Prostate gland (tissue), 2 donors: ENCODE measurements around the gene POGK. TPM values are rescaled to one million over a fixed set of nuclear protein-coding genes. Genes with fewer than 3 reads are reported as not detected.
"Not testable (repeated sequence)": the region's sequence is repeated elsewhere in the genome, so short reads cannot be mapped to it uniquely, and the experiment has no call there.

Experiments used
- DNase-seq: peaks from one replicate; pipeline ENCODE4 v3.0.0-alpha.2; 2019; ENCODE audit warnings: low spot score
- H3K27ac ChIP-seq, 2 donors: fragments of 200-600 bp; sonication (generic); 2 replicates each; pipeline ENCODE4 v1.5.1; 2017 to 2019
- H3K27me3 ChIP-seq: fragments of 200-600 bp; sonication (generic); replicated peaks from 2 replicates; pipeline ENCODE4 v1.5.1; 2019; ENCODE audit not compliant: insufficient read depth
- H3K36me3 ChIP-seq, 2 donors: fragments of 200-600 bp; sonication (generic); 1 replicate in 1 of 2; 2 replicates in 1 of 2; pipeline versions ENCODE4 v1.5.1 to v1.8.1; 2017 to 2019
- H3K4me1 ChIP-seq: fragments of 200-600 bp; sonication (generic); replicated peaks from 2 replicates; pipeline ENCODE4 v1.5.1; 2019
- H3K4me3 ChIP-seq, 2 donors: fragments of 200-600 bp; sonication (generic); 2 replicates each; pipeline ENCODE4 v1.5.1; 2017 to 2019
- H3K9me3 ChIP-seq: fragments of 200-600 bp; sonication (generic); 2 replicates; pipeline ENCODE4 v1.5.1; 2017
- POLR2A ChIP-seq: fragments of 450-650 bp; IDR thresholded peaks from one replicate; pipeline ENCODE4 v1.6.1; 2016; ENCODE audit warnings: antibody characterized with exemption, mild to moderate bottlenecking
- POLR2AphosphoS5 ChIP-seq: sonication (generic); formaldehyde crosslinking; IDR thresholded peaks from one replicate; pipeline ENCODE4 v1.6.1; 2017; ENCODE audit warnings: antibody characterized with exemption
- WGBS: methylation state at CpG from one replicate; pipeline ENCODE4 v1.1.5; 2018; 5-methylcytosine and 5-hydroxymethylcytosine counted together
- intact Hi-C: fragments of 100-400 bp; cut with DNase I; formaldehyde crosslinking; loops from one replicate; pipeline ENCODE4 v1.14.2; 2022
- total RNA-seq, 2 donors: library from RNA; depleted of rRNA; stranded (reverse); fragments of >200 nt; gene quantifications; one replicate each; pipeline ENCODE4 v1.1.0, GENCODE V29; 2016
- TF ChIP-seq, protein P1 (sequence below), 4 experiments: fragments of 200-600 bp in 2 of 4; fragments of 450-650 bp in 2 of 4; sonication (generic) in 2 of 4; IDR thresholded peaks; 1 replicate in 3 of 4; 2 replicates in 1 of 4; pipeline ENCODE4 v1.5.1; 2016 to 2019; ENCODE audit warnings: antibody characterized with exemption in 4 of 4, mild to moderate bottlenecking in 2 of 4, moderate library complexity in 2 of 4

POGK gene
- total RNA-seq, 2 donors from 2014 or later: 22.3 to 34.9 TPM

DNA sequence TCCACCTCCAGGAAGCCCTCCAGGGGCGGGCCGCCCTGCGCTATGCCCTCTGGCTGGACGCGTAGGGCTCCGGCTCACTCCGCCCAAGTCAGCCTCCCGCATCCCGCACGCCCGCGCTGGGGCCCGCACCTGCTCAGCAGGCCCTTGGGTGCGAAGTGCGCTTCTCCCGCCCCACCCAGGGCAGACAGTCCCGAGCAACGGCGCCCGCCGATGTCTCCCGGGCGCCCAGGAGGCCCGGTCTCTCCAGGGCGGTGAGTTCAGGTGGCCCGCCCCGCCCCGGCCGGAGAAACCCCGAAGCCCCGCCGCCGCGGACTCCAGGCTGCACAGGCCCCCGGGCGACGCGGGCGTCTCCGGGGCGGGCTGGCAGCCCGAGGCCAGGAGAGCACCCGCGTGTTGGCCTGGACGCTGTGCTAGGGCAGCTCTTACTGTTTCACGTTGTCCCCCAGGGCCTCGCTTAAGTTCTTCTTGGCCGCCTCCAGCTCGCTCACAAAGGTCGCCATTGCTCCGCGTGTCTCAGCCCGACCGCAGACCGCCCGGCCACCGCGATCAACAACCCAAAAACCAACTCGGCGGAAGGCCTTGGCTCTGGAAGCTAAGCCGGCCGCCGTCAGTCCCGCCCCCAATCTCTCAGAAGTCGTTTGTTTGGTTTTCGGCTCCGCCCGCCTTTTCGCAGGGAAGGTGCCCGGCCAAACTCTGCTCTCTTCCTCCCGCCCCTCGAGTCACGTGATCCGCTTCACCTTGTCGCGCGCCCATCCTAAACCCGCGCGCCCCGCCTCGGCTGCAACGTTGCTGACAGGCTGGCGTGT lies 36.7 kb downstream of the POGK start, which contains the start of gene TADA1:
TSS of gene TADA1 (minus strand) at position 531 of the 806 bp plus-strand sequence. CDS start at position 500, 31 bp downstream.
- Histone ChIP-seq H3K4me3 (peak within 1 kb of the TSS; percentile 59 to 87), H3K27me3 (no peaks in the 10 kb centered on the region), H3K4me1 (no peaks in the 10 kb centered on the region), H3K36me3 (no peaks in the 10 kb centered on the region), H3K9me3 (no peaks in the 10 kb centered on the region), H3K27ac (peak within 1 kb of the TSS; percentile 86 to 95)
- TF ChIP-seq POLR2AphosphoS5 (peak; percentile 94), POLR2A (peak; percentile 68)
- TF ChIP-seq, protein P1, sequence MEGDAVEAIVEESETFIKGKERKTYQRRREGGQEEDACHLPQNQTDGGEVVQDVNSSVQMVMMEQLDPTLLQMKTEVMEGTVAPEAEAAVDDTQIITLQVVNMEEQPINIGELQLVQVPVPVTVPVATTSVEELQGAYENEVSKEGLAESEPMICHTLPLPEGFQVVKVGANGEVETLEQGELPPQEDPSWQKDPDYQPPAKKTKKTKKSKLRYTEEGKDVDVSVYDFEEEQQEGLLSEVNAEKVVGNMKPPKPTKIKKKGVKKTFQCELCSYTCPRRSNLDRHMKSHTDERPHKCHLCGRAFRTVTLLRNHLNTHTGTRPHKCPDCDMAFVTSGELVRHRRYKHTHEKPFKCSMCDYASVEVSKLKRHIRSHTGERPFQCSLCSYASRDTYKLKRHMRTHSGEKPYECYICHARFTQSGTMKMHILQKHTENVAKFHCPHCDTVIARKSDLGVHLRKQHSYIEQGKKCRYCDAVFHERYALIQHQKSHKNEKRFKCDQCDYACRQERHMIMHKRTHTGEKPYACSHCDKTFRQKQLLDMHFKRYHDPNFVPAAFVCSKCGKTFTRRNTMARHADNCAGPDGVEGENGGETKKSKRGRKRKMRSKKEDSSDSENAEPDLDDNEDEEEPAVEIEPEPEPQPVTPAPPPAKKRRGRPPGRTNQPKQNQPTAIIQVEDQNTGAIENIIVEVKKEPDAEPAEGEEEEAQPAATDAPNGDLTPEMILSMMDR (IDR thresholded peaks at IDR 0.05): peak in 3 of 4 experiments; percentile 42 to 59 (median 47)
- under 1% methylated on average over 42 of the region's 84 CpGs for WGBS
- peak; percentile 99 for DNase-seq
- intact Hi-C loops: loop anchor here (2.0 to 10.0 kb wide), 2 partner anchors 35 to 349 kb away; partner anchors contain the start of gene POU2F1

DNA sequence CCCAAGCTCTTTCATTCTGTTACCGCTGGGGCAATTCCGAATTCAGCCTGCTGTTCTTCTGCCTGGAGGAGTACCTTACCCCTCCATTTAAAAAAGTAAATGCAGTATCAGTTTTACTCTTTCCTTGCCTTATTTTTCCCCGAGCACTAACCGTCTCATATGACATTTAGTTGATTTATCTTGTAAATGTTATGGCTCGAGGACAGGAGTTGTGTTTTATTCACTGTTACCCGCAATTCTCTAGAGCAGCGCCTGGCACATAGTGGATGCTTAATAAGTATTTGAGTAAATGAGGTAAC lies 37.2 kb downstream of the POGK start:
- Histone ChIP-seq H3K36me3 (no peaks in the 10 kb centered on the region), H3K27ac (peak overlapping the region; percentile 30 to 86), H3K4me3 (peak overlapping the region; percentile 59 to 87), H3K9me3 (no peaks in the 10 kb centered on the region), H3K27me3 (no peaks in the 10 kb centered on the region), H3K4me1 (no peaks in the 10 kb centered on the region)
- WGBS: 0% methylated on average over 7 of the region's 7 CpGs
- DNase-seq: no peak
- intact Hi-C loops: loop anchor here (10.0 kb wide), 1 partner anchor 348 kb away; the partner anchor contains the start of gene POU2F1
- TF ChIP-seq POLR2A (no peak), POLR2AphosphoS5 (no peak)
- TF ChIP-seq, protein P1 (IDR thresholded peaks at IDR 0.05): no peak

DNA sequence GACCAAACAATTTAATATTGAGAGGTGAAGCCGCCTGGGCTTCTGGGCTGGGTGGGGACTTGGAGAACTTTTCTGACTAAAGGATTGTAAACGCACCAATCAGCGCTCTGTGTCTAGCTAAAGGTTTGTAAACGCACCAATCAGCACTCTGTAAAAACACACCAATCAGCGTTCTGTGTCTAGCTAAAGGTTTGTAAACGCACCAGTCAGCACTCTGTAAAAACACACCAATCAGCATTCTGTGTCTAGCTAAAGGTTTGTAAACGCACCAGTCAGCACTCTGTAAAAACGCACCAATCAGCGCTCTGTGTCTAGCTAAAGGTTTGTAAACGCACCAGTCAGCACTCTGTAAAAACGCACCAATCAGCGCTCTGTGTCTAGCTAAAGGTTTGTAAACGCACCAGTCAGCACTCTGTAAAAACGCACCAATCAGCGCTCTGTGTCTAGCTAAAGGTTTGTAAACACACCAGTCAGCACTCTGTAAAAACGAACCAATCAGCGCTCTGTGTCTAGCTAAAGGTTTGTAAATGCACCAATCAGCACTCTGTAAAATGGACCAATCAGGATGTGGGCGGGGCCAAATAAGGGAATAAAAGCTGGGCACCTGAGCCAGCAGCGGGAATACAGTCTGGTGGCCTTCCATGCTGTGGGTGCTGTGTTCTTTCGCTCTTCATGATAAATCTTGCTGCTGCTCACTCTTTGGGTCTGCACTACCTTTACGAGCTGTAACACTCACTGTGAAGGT lies 39.1 kb downstream of the POGK start:
- not testable (repeated sequence) for H3K4me1 ChIP-seq, H3K27me3 ChIP-seq, H3K9me3 ChIP-seq, H3K36me3 ChIP-seq, H3K4me3 ChIP-seq, H3K27ac ChIP-seq, DNase-seq
- intact Hi-C loops: loop anchor here (10.0 kb wide), 1 partner anchor 346 kb away; the partner anchor contains the start of gene POU2F1
- 97% methylated on average over 21 of the region's 21 CpGs for WGBS

DNA sequence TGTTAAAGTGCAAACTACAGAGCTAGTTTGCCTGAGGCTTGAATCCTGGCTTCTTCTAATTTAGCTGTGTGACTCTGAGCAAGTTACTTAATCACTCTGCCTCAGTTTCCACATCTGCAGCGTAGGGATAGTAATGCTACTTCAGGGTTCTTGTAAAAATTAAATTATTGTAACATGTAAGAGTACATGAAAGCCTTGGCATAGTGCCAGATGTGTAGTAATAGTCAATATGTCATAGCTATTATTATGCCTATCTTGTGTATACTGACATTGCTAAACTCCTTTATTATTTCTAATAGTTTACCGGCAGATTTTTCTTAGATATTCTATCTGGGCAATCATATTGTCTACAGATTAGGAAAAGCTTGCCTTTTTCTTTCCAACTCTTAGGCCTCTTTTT lies 43.6 kb downstream of the POGK start:
- H3K4me3 ChIP-seq: no peak overlapping the region
- WGBS: 26% methylated on average over 2 of the region's 2 CpGs
- TF ChIP-seq, protein P1 (IDR thresholded peaks at IDR 0.05): no peak
- TF ChIP-seq POLR2AphosphoS5 (no peak), POLR2A (no peak)
- no peak overlapping the region for H3K27ac ChIP-seq
- H3K36me3 ChIP-seq: no peaks in the 10 kb centered on the region
- H3K9me3 ChIP-seq: no peaks in the 10 kb centered on the region
- no peak for DNase-seq
- peaks cover 3% of the 10 kb centered on the region for H3K27me3 ChIP-seq
- H3K4me1 ChIP-seq: no peaks in the 10 kb centered on the region
- intact Hi-C loops: no loop called here

DNA sequence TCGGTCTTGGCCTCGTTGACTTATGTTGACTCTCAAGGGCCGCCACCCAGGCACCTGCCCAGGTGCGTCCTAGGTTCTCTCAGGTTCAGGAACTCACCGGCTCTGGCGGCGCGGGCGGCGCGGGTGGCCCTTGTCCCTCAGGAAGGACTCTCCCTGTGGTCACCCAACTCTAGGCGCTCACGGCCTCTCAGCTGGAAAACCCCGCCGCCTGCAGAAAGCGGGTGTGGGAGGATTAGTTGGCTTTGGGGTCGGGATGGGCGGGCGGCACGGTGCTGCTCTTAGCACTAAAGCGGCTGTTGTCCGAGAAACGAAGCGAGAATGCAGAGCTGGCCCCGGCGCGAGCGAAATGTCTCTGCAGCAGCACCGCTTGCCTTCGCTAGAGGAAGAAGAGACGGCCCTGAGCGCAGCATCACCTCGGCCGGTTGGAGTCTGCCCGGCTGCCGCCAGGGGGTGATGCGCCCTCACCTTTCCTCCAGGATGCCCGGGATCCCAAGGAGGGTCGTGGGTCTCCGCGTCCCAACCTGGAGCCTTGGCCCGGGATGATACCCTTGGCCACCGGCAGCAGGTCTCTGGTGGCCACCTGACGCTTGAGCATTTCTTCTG lies 44.9 kb downstream of the POGK start:
- WGBS: 9% methylated on average over 42 of the region's 44 CpGs
- H3K9me3 ChIP-seq: no peaks in the 10 kb centered on the region
- no peak overlapping the region for H3K27ac ChIP-seq
- intact Hi-C loops: loop anchor here (1.0 kb wide), 1 partner anchor 175 kb away; no protein-coding TSS in a partner anchor
- peak; percentile 10 for DNase-seq
- H3K27me3 ChIP-seq: peaks cover 3% of the 10 kb centered on the region
- H3K4me1 ChIP-seq: no peaks in the 10 kb centered on the region
- no peak overlapping the region for H3K4me3 ChIP-seq
- no peak for TF ChIP-seq POLR2A
- TF ChIP-seq, protein P1 (IDR thresholded peaks at IDR 0.05): peak in 3 of 4 experiments; percentile 33 to 60 (median 53)
- TF ChIP-seq POLR2AphosphoS5: no peak
- H3K36me3 ChIP-seq: no peaks in the 10 kb centered on the region
